ENCODE data around the gene APOBEC3H.
"Not testable (repeated sequence)": the region's sequence is repeated elsewhere in the genome, so short reads cannot be mapped to it uniquely, and the experiment has no call there.

GRCh38 chr22:39077026-39077840, 19.8 kb upstream of the APOBEC3H start, which contains the start of gene APOBEC3G:
- TF ChIP-seq HOMEZ (CRISPR knock-in tag; IDR thresholded peaks at IDR 0.05); SREBF2 (CRISPR knock-in tag; IDR thresholded peaks at IDR 0.05); GTF2E2 (tag; IDR thresholded peaks at IDR 0.05); NONO (IDR thresholded peaks at IDR 0.05; ENCODE audit: low read depth in 2 of 2, low read length in 1 of 2); TAF1 (IDR thresholded peaks at IDR 0.05; ENCODE audit: control insufficient read depth, extremely low read depth, insufficient read depth, low read length, severe bottlenecking); POLR2AphosphoS5 (IDR thresholded peaks at IDR 0.05; ENCODE audit: control insufficient read depth, insufficient read depth, low read depth, low read length); ZBTB7A (IDR thresholded peaks at IDR 0.05; ENCODE audit: borderline replicate concordance, control insufficient read depth, low read depth, low read length); SMAD1 (IDR thresholded peaks at IDR 0.05; ENCODE audit: low read depth, low read length, partially characterized antibody); CEBPB (tag; IDR thresholded peaks at IDR 0.05); SIN3A (IDR thresholded peaks at IDR 0.05; ENCODE audit: borderline replicate concordance in 2 of 2, control insufficient read depth in 1 of 2, low read depth in 2 of 2, low read length in 2 of 2); BRF2 (IDR thresholded peaks at IDR 0.05; ENCODE audit: borderline replicate concordance, insufficient read depth, insufficient read length): not testable (repeated sequence)

All from K562 (cell line).